HG02642 (cell line): Measurements from ENCODE around the gene FAM240B.

Experiments used
- ATAC-seq: cut with Tn5 transposase; IDR thresholded peaks from one replicate; pipeline ENCODE4 v1.9.1; 2021; ENCODE audit warnings: mild to moderate bottlenecking; ENCODE audit not compliant: unreplicated experiment, poor library complexity

Gene FAM240B

GRCh38 chr9:38720083-38720745 is at the start of gene FAM240B:
Gene FAM240B (minus strand): TSS chr9:38720133. CDS start chr9:38703999, 16,134 bp downstream.
- ATAC-seq, result no peak

GRCh38 chr9:38768351-38768761 is 48.4 kb upstream of the FAM240B start:
- ATAC-seq, result no peak

GRCh38 chr9:38765101-38765500 is 45.2 kb upstream of the FAM240B start:
- no peak for ATAC-seq

- no peak for ATAC-seq
Measured at GRCh38 chr9:38761999-38762398, 42.1 kb upstream of the FAM240B start.

GRCh38 chr9:38761339-38761738 is 41.4 kb upstream of the FAM240B start:
- no peak for ATAC-seq

GRCh38 chr9:38756702-38757101 is 36.8 kb upstream of the FAM240B start:
- ATAC-seq, result no peak

- ATAC-seq, result no peak
Measured at GRCh38 chr9:38747941-38748340, 28.0 kb upstream of the FAM240B start.

- ATAC-seq, result no peak
Measured at GRCh38 chr9:38747067-38747466, 27.1 kb upstream of the FAM240B start.

GRCh38 chr9:38746303-38746702 is 26.4 kb upstream of the FAM240B start:
- ATAC-seq, result no peak

- ATAC-seq, result no peak
Measured at GRCh38 chr9:38744484-38744883, 24.6 kb upstream of the FAM240B start.

GRCh38 chr9:38737246-38737645 is 17.3 kb upstream of the FAM240B start:
- no peak for ATAC-seq

GRCh38 chr9:38734831-38735230 is 14.9 kb upstream of the FAM240B start:
- ATAC-seq, result no peak

GRCh38 chr9:38733503-38733902 is 13.6 kb upstream of the FAM240B start:
- no peak for ATAC-seq

- no peak for ATAC-seq
Measured at GRCh38 chr9:38732885-38733284, 13.0 kb upstream of the FAM240B start.

- no peak for ATAC-seq
Measured at GRCh38 chr9:38727497-38728001, 7.6 kb upstream of the FAM240B start.

- ATAC-seq, result no peak
Measured at GRCh38 chr9:38724754-38725153, 4.8 kb upstream of the FAM240B start.

GRCh38 chr9:38718148-38718547 is 1.8 kb downstream of the FAM240B start:
- ATAC-seq, result no peak

- ATAC-seq, result no peak
Measured at GRCh38 chr9:38715684-38716083, 4.2 kb downstream of the FAM240B start.

GRCh38 chr9:38713426-38713825 is 6.5 kb downstream of the FAM240B start:
- ATAC-seq, result no peak

- no peak for ATAC-seq
Measured at GRCh38 chr9:38708759-38709158, 11.2 kb downstream of the FAM240B start.

GRCh38 chr9:38707885-38708637 is 11.9 kb downstream of the FAM240B start:
- ATAC-seq, result no peak

GRCh38 chr9:38706493-38706892 is 13.4 kb downstream of the FAM240B start:
- ATAC-seq, result no peak
